AG09309 (cell line): ENCODE measurements around the gene GSK3B.
"Not testable (repeated sequence)": the region's sequence is repeated elsewhere in the genome, so short reads cannot be mapped to it uniquely, and the experiment has no call there.

Source experiments
- DNase-seq: peaks from one replicate; pipeline ENCODE4 v3.0.0-alpha.2; 2010; ENCODE audit warnings: low read depth
- H3K4me3 ChIP-seq: 2 replicates; pipeline ENCODE4 v1.5.1; 2011; ENCODE audit warnings: mild to moderate bottlenecking, low read depth, low read length, moderate library complexity; ENCODE audit not compliant: control insufficient read depth
- TF ChIP-seq, protein P1 (sequence below): IDR thresholded peaks from 2 replicates; pipeline ENCODE4 v1.5.1; 2011; ENCODE audit warnings: mild to moderate bottlenecking, low read depth, low read length, inconsistent platforms; ENCODE audit not compliant: insufficient read depth, control insufficient read depth; ENCODE audit errors: missing control alignments

GSK3B gene

DNA sequence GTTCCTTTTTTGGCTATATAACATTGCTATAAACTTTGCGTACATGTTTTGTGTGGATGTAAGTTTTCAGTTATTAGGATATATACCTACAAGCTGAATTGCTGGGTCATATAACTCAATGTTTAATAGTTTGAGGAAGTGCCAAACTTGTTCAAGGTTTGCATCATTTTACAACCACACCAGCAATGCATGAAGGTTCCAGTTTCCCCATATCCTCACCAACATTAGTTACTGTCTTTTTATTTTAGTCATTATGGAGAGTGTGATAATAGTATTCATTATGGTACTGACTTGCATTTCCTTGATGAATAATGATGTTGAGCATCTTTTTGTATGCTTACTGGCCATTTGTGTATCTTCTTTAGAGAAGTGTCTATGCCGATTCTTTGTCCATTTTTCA is 200.1 kb downstream of the GSK3B start:
- TF ChIP-seq, protein P1, sequence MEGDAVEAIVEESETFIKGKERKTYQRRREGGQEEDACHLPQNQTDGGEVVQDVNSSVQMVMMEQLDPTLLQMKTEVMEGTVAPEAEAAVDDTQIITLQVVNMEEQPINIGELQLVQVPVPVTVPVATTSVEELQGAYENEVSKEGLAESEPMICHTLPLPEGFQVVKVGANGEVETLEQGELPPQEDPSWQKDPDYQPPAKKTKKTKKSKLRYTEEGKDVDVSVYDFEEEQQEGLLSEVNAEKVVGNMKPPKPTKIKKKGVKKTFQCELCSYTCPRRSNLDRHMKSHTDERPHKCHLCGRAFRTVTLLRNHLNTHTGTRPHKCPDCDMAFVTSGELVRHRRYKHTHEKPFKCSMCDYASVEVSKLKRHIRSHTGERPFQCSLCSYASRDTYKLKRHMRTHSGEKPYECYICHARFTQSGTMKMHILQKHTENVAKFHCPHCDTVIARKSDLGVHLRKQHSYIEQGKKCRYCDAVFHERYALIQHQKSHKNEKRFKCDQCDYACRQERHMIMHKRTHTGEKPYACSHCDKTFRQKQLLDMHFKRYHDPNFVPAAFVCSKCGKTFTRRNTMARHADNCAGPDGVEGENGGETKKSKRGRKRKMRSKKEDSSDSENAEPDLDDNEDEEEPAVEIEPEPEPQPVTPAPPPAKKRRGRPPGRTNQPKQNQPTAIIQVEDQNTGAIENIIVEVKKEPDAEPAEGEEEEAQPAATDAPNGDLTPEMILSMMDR: no peak
- no peak for DNase-seq
- H3K4me3 ChIP-seq: no peak overlapping the region

DNA sequence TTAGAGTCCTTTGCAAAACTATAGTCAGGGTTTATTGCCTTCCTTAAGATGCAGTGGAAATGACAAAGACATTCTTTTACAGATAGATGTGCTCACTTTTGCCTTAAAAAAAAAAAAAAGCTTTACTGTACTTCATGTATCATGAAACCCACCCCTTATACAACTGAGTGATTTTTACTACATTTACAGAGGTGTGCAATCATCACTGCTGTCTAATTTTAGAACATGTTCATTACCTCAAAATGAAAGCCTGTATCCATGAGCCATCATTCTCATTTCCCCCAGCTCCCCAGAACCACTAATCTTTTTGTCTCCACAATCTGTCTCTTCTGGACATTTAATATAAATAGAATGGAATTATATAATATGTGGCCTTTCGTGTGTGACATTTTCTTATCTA is 200.5 kb downstream of the GSK3B start:
- H3K4me3 ChIP-seq: no peak overlapping the region
- TF ChIP-seq, protein P1: no peak
- DNase-seq: no peak

DNA sequence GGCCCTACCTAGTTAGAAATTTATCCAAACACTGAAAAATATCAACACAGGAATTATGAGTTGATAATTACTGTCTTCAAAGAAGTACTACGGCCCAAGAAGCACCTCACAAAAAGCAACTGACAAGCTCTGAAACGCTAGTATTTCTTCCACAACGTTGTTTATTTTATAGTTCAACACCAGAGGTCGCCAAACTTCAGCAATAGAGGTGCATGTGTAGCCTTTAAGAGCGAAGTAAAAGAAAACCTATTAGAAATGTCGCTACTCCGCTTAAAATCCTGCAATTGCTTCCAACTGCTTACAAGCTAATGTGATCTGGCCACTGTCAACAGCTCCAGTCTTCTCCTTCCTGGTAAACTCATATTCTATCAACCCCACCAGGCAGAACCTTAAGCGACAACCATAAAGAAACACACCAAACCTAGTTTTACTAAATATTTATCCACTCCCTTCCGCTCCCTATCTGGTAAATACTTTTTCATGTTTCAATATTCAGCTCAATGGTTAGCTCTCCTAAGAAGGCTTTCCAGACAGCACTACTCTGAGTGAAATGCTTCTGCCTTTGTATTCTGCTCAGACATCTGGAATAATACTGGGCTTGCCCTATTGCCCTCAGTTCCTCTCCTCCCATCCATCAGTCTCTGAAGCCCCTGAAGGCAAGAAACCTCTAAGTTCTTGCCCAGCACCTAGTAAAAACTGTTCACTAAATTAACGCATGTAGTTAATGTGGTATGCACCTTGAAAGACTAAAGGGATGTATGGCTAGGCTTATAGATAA is 202.1 kb downstream of the GSK3B start:
- TF ChIP-seq, protein P1: peak; percentile 72
- no peak overlapping the region for H3K4me3 ChIP-seq
- peak; percentile 46 for DNase-seq

DNA sequence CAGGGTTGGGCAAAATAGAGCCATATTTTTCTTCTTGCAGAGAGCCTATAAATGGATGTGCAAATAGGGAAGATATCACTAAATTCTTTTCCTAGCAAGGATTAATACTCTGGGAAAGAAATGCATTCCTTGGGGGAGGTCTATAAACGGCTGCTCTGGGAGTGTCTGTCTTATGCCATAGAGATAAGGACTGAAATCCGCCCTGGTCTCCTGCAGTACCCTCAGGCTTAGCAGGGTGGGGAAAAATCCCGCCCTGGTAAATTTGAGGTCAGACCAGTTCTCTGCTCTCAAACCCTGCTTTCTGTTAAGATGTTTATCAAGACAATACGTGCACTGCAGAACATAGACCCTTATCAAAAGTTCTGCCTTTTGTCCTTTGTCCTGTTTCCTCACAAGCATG is 205.6 kb downstream of the GSK3B start:
- not testable (repeated sequence) for H3K4me3 ChIP-seq, DNase-seq

DNA sequence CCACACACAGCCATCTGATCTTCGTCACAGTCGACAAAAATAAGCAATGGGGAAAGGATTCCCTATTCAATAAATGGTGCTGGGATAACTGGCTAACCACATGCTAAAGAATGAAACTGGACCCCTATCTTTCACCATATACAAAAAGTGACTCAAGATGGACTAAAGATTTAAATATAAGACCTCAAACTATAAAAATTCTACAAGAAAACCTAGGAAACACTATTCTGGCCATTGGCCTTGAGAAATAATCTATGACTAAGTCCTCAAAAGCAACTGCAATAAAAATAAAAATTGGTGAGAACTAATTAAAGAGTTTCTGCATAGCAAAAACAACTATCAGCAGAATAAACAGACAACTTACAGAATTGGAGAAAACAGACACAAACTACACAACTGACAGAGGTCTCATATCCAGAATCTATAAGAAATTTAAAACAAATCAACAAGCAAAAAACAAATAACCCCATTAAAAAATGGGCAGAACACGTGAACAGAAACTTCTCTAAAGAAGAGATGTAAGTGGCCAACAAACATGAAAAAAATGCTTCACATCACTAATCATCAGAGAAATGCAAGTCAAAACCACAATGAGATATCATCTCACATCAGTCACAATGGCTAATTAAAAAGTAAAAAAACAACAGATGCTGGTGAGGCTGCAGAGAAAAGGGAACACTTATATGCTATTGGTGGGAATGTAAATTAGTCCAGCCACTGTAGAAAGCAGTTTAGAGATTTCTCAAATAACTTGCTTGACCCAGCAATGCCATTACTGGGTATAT is 208.3 kb downstream of the GSK3B start:
- H3K4me3 ChIP-seq: no peak overlapping the region
- TF ChIP-seq, protein P1: no peak
- no peak for DNase-seq

DNA sequence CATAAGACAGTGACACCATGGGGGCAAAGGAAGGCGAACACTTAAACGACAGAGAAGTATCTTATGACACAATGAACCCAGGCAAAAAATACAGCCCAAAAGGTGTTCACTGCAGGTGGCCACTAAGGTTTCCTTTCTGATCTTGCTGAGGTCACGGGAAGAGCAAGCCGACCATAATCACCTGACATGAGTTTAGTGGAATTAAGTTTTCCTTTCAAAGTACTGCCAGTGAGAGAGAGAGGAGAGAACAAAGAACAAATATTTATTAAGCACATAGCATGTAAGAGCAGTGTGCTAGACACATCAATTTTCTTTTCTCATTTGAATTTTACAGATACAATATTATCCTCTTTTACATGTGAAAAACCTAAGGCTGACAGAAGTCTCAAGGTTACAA is 210.1 kb downstream of the GSK3B start:
- no peak overlapping the region for H3K4me3 ChIP-seq
- DNase-seq: no peak
- TF ChIP-seq, protein P1: no peak
